ENCODE data around the gene IMP4. TPM values are rescaled to one million over a fixed set of nuclear protein-coding genes. Genes with fewer than 3 reads are reported as not detected.
A peak's percentile ranks its signal among the peaks of the same experiment; 100 is the strongest.

The IMP4 gene
- total and polyA plus RNA-seq, 2 experiments from 2014 or later = 87.8 to 147 TPM

DNA sequence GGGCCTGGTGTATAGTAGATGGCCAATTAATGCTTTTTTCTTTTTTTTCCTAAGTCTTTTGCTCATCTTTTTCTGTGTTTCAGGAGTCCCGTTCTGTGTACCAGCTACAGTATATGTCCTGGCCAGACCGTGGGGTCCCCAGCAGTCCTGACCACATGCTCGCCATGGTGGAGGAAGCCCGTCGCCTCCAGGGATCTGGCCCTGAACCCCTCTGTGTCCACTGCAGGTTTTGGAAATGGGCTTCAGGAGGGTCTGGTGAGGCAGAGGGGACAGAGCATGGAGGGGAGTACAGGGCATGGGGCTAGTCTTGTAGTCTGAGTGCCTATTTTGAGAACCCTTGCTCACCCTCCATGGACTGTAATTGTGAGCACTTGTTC lies 27.3 kb downstream of the IMP4 start:
- no peaks in the 10 kb centered on the region for H4K20me1 ChIP-seq (replicated peaks; ENCODE audit: insufficient read depth)
- Mint-ChIP-seq H3K4me3 (no peak overlapping the region), H3K27me3 (ENCODE audit: insufficient read depth, low read depth, poor library complexity) (peaks cover 18% of the 10 kb centered on the region), H3K4me1 (peaks cover 26% of the 10 kb centered on the region), H3K36me3 (ENCODE audit: low read depth) (peaks cover 11% of the 10 kb centered on the region), H3K27ac (no peak overlapping the region), H3K9me3 (no peaks in the 10 kb centered on the region; the same call in 2 of the 3 replicates)
- no peaks in the 10 kb centered on the region for H3K9me2 ChIP-seq (ENCODE audit: insufficient read depth)
- H3K27ac ChIP-seq (ENCODE audit: low read depth) = no peak overlapping the region
- H3K27me3 ChIP-seq (ENCODE audit: insufficient read depth) = no peaks in the 10 kb centered on the region
- H3K36me3 ChIP-seq (ENCODE audit: insufficient read depth) = no peaks in the 10 kb centered on the region
- H3K4me1 ChIP-seq (ENCODE audit: insufficient read depth) = peaks cover 27% of the 10 kb centered on the region
- no peaks in the 10 kb centered on the region for H3F3A ChIP-seq (replicated peaks; ENCODE audit: low read depth)
- no peaks in the 10 kb centered on the region for H3K79me2 ChIP-seq (replicated peaks; ENCODE audit: insufficient read depth)
- peak overlapping the region; percentile 38; the same call in 1 of the 2 replicates for H3K4me2 ChIP-seq
- H3K4me3 ChIP-seq = no peak overlapping the region
- H2AFZ ChIP-seq = no peak overlapping the region
- TF ChIP-seq ZNF331 (CRISPR knock-in tag; IDR thresholded peaks at IDR 0.05; ENCODE audit: low read depth) = no peak
- DNase-seq (ENCODE audit: low spot score) = no peak
- ATAC-seq = no peak

DNA sequence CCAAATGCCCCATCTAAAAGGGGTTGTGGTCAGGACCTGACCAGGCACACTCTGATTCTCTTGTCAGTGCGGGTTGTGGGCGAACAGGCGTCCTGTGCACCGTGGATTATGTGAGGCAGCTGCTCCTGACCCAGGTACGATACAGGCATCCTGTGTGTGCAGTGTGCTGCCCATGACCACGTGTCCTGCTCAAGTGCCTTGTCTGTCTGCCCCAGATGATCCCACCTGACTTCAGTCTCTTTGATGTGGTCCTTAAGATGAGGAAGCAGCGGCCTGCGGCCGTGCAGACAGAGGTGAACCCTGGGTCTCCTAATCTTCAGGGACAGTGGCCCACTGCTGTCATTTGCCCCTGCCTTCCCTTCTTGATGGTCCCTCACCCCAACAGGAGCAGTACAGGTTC lies 27.8 kb downstream of the IMP4 start:
- H3K4me3 Mint-ChIP-seq = peak overlapping the region; percentile 92; the same call in 1 of the 3 replicates
- ATAC-seq = no peak
- H3F3A ChIP-seq (replicated peaks; ENCODE audit: low read depth) = no peaks in the 10 kb centered on the region

DNA sequence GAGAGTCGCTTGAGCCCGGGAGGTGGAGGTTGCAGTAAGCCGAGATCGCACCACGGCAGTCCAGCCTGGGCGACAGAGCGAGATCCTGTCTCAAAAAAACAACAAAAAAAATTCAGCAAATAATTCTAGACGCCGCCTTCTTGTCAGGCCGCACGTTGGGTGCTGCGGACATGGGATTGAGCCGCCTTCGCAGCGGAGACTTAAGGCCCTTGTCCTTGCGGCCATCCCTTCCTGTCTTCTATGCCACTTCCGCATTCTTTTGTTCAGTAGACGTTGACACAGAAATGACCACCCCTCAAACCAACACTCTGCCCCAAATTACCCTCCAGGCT lies 29.0 kb downstream of the IMP4 start:
- H2AFZ ChIP-seq = peak overlapping the region; percentile 97
- H3K4me1 ChIP-seq (ENCODE audit: insufficient read depth) = peaks cover 27% of the 10 kb centered on the region
- no peaks in the 10 kb centered on the region for H3K27me3 ChIP-seq (ENCODE audit: insufficient read depth)
- TF ChIP-seq, protein P1, sequence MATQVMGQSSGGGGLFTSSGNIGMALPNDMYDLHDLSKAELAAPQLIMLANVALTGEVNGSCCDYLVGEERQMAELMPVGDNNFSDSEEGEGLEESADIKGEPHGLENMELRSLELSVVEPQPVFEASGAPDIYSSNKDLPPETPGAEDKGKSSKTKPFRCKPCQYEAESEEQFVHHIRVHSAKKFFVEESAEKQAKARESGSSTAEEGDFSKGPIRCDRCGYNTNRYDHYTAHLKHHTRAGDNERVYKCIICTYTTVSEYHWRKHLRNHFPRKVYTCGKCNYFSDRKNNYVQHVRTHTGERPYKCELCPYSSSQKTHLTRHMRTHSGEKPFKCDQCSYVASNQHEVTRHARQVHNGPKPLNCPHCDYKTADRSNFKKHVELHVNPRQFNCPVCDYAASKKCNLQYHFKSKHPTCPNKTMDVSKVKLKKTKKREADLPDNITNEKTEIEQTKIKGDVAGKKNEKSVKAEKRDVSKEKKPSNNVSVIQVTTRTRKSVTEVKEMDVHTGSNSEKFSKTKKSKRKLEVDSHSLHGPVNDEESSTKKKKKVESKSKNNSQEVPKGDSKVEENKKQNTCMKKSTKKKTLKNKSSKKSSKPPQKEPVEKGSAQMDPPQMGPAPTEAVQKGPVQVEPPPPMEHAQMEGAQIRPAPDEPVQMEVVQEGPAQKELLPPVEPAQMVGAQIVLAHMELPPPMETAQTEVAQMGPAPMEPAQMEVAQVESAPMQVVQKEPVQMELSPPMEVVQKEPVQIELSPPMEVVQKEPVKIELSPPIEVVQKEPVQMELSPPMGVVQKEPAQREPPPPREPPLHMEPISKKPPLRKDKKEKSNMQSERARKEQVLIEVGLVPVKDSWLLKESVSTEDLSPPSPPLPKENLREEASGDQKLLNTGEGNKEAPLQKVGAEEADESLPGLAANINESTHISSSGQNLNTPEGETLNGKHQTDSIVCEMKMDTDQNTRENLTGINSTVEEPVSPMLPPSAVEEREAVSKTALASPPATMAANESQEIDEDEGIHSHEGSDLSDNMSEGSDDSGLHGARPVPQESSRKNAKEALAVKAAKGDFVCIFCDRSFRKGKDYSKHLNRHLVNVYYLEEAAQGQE (IDR thresholded peaks at IDR 0.05; ENCODE audit: unreplicated experiment) = no peak
- TF ChIP-seq CREB1 (CRISPR knock-in tag; IDR thresholded peaks at IDR 0.05; ENCODE audit: low read depth) = no peak
- no peaks in the 10 kb centered on the region for H3K9me2 ChIP-seq (ENCODE audit: insufficient read depth)
- H3K79me2 ChIP-seq (replicated peaks; ENCODE audit: insufficient read depth) = no peaks in the 10 kb centered on the region
- H4K20me1 ChIP-seq (replicated peaks; ENCODE audit: insufficient read depth) = no peaks in the 10 kb centered on the region; the same call in 1 of the 2 replicates
- DNase-seq (ENCODE audit: low spot score) = no peak
- no peak overlapping the region for H3K27ac ChIP-seq (ENCODE audit: low read depth)
- H3K4me2 ChIP-seq = peak overlapping the region; percentile 88
- no peaks in the 10 kb centered on the region for H3F3A ChIP-seq (replicated peaks; ENCODE audit: low read depth)
- Mint-ChIP-seq H3K4me3 (peak overlapping the region; percentile 92), H3K27me3 (ENCODE audit: insufficient read depth, low read depth, poor library complexity) (peaks cover 19% of the 10 kb centered on the region), H3K9me3 (no peaks in the 10 kb centered on the region; the same call in 2 of the 3 replicates), H3K36me3 (ENCODE audit: low read depth) (peaks cover 17% of the 10 kb centered on the region), H3K4me1 (peaks cover 28% of the 10 kb centered on the region), H3K27ac (peak overlapping the region; percentile 56; the same call in 1 of the 2 replicates)
- H3K36me3 ChIP-seq (ENCODE audit: insufficient read depth) = no peaks in the 10 kb centered on the region
- H3K4me3 ChIP-seq = peak overlapping the region; percentile 89
- ATAC-seq = peak; percentile 5

More for the DNA sequence above, 27.8 kb downstream of the IMP4 start:
- Histone ChIP-seq H3K9me2 (ENCODE audit: insufficient read depth) (no peaks in the 10 kb centered on the region), H4K20me1 (replicated peaks; ENCODE audit: insufficient read depth) (no peaks in the 10 kb centered on the region), H3K36me3 (ENCODE audit: insufficient read depth) (no peaks in the 10 kb centered on the region), H2AFZ (no peak overlapping the region), H3K4me3 (no peak overlapping the region), H3K79me2 (replicated peaks; ENCODE audit: insufficient read depth) (no peaks in the 10 kb centered on the region), H3K27me3 (ENCODE audit: insufficient read depth) (no peaks in the 10 kb centered on the region), H3K4me1 (ENCODE audit: insufficient read depth) (peaks cover 27% of the 10 kb centered on the region), H3K27ac (ENCODE audit: low read depth) (no peak overlapping the region), H3K4me2 (no peak overlapping the region)
- no peak for DNase-seq (ENCODE audit: low spot score)
- H3K36me3 Mint-ChIP-seq (ENCODE audit: low read depth) = peaks cover 11% of the 10 kb centered on the region
- H3K27ac Mint-ChIP-seq = no peak overlapping the region
- H3K4me1 Mint-ChIP-seq = peaks cover 26% of the 10 kb centered on the region
- peaks cover 18% of the 10 kb centered on the region for H3K27me3 Mint-ChIP-seq (ENCODE audit: insufficient read depth, low read depth, poor library complexity)
- no peak for TF ChIP-seq STAT1 (IDR thresholded peaks at IDR 0.05; ENCODE audit: unreplicated experiment)
- TF ChIP-seq, protein P2, sequence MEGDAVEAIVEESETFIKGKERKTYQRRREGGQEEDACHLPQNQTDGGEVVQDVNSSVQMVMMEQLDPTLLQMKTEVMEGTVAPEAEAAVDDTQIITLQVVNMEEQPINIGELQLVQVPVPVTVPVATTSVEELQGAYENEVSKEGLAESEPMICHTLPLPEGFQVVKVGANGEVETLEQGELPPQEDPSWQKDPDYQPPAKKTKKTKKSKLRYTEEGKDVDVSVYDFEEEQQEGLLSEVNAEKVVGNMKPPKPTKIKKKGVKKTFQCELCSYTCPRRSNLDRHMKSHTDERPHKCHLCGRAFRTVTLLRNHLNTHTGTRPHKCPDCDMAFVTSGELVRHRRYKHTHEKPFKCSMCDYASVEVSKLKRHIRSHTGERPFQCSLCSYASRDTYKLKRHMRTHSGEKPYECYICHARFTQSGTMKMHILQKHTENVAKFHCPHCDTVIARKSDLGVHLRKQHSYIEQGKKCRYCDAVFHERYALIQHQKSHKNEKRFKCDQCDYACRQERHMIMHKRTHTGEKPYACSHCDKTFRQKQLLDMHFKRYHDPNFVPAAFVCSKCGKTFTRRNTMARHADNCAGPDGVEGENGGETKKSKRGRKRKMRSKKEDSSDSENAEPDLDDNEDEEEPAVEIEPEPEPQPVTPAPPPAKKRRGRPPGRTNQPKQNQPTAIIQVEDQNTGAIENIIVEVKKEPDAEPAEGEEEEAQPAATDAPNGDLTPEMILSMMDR (conservative IDR thresholded peaks at IDR 0.05; ENCODE audit: low read depth in 2 of 2) = no peak
- no peaks in the 10 kb centered on the region; the same call in 2 of the 3 replicates for H3K9me3 Mint-ChIP-seq

All from GM23338 (cell line).